Left ventricle myocardium inferior (tissue), 1 donor: ENCODE results near the gene SIVA1. TPM values are rescaled to one million over a fixed set of nuclear protein-coding genes. Genes with fewer than 3 reads are reported as not detected.
A peak's percentile ranks its signal among the peaks of the same experiment; 100 is the strongest.

Experiments used
- DNase-seq: peaks from one replicate; pipeline ENCODE4 v3.0.0-alpha.2; 2020
- H3K27ac ChIP-seq: fragments of 200-600 bp; replicated peaks from 2 replicates; pipeline ENCODE4 v1.8.0; 2021
- H3K27me3 ChIP-seq: fragments of 200-600 bp; 2 replicates; pipeline ENCODE4 v1.8.0; 2021; ENCODE audit warnings: low read depth
- H3K36me3 ChIP-seq: fragments of 200-600 bp; 2 replicates; pipeline ENCODE4 v1.8.0; 2021
- H3K4me1 ChIP-seq: fragments of 200-600 bp; 2 replicates; pipeline ENCODE4 v1.8.0; 2021
- H3K4me3 ChIP-seq: fragments of 200-600 bp; 2 replicates; pipeline ENCODE4 v1.8.0; 2021; ENCODE audit warnings: mild to moderate bottlenecking, moderate library complexity
- H3K9me3 ChIP-seq: fragments of 200-600 bp; replicated peaks from 2 replicates; pipeline ENCODE4 v1.8.0; 2021
- CTCF ChIP-seq: fragments of 200-600 bp; IDR thresholded peaks from 2 replicates; pipeline ENCODE4 v1.8.0; 2021; ENCODE audit warnings: antibody characterized with exemption, mild to moderate bottlenecking, borderline replicate concordance
- intact Hi-C: fragments of 100-400 bp; cut with micrococcal nuclease; formaldehyde crosslinking; loops from one replicate; pipeline ENCODE4 v1.11.0; 2022
- total RNA-seq: library from RNA; stranded (reverse); fragmentation: NEBNext Ultra II Directional; extraction: Animal tissue kit (Norgen Biotek cat#: 25700); gene quantifications from one replicate; pipeline ENCODE4 v1.2.1, GENCODE V29; 2021
- donor health status: DM: no; HTN: yes; CAD: no; lungs with severe emphysema.

The SIVA1 gene
- total RNA-seq, 1 donor from 2014 or later: 55.6 TPM

GRCh38 chr14:104786091-104786586, 33.2 kb downstream of the SIVA1 start:
- intact Hi-C loops: no loop called here
- peaks cover 58% of the 10 kb centered on the region for H3K4me1 ChIP-seq
- no peak for DNase-seq
- H3K9me3 ChIP-seq: no peaks in the 10 kb centered on the region
- H3K4me3 ChIP-seq: no peak overlapping the region
- no peak overlapping the region for H3K27ac ChIP-seq
- no peaks in the 10 kb centered on the region for H3K27me3 ChIP-seq
- peaks cover 31% of the 10 kb centered on the region for H3K36me3 ChIP-seq
- no peak for TF ChIP-seq CTCF

GRCh38 chr14:104786726-104787675, 34.1 kb downstream of the SIVA1 start:
- peaks cover 40% of the 10 kb centered on the region for H3K36me3 ChIP-seq
- H3K27me3 ChIP-seq: no peaks in the 10 kb centered on the region
- intact Hi-C loops: no loop called here
- H3K9me3 ChIP-seq: no peaks in the 10 kb centered on the region
- peaks cover 67% of the 10 kb centered on the region for H3K4me1 ChIP-seq
- no peak overlapping the region for H3K4me3 ChIP-seq
- no peak for TF ChIP-seq CTCF
- peak overlapping the region; percentile 27 for H3K27ac ChIP-seq
- no peak for DNase-seq

GRCh38 chr14:104787736-104788135, 34.8 kb downstream of the SIVA1 start:
- peaks cover 74% of the 10 kb centered on the region for H3K4me1 ChIP-seq
- H3K27me3 ChIP-seq: no peaks in the 10 kb centered on the region
- peaks cover 43% of the 10 kb centered on the region for H3K36me3 ChIP-seq
- H3K27ac ChIP-seq: peak overlapping the region; percentile 22
- intact Hi-C loops: no loop called here
- no peak for TF ChIP-seq CTCF
- no peaks in the 10 kb centered on the region for H3K9me3 ChIP-seq
- DNase-seq: peak; percentile 53
- no peak overlapping the region for H3K4me3 ChIP-seq

- Histone ChIP-seq H3K36me3 (peaks cover 43% of the 10 kb centered on the region), H3K27me3 (no peaks in the 10 kb centered on the region), H3K4me1 (peaks cover 80% of the 10 kb centered on the region), H3K27ac (peak overlapping the region; percentile 22), H3K9me3 (no peaks in the 10 kb centered on the region), H3K4me3 (no peak overlapping the region)
- TF ChIP-seq CTCF: no peak
- intact Hi-C loops: no loop called here
- DNase-seq: no peak
These were observed 35.3 kb downstream of the SIVA1 start for GRCh38 chr14:104788161-104788818.

GRCh38 chr14:104788873-104789663, 36.1 kb downstream of the SIVA1 start:
- intact Hi-C loops: no loop called here
- no peaks in the 10 kb centered on the region for H3K27me3 ChIP-seq
- no peak for DNase-seq
- no peak overlapping the region for H3K27ac ChIP-seq
- no peak overlapping the region for H3K4me3 ChIP-seq
- no peak for TF ChIP-seq CTCF
- H3K36me3 ChIP-seq: peaks cover 43% of the 10 kb centered on the region
- H3K4me1 ChIP-seq: peaks cover 87% of the 10 kb centered on the region
- no peaks in the 10 kb centered on the region for H3K9me3 ChIP-seq
